SKM-1 (cell line): Measurements from ENCODE around the gene LRRC75B.

ENCODE experiments used
- DNase-seq: peaks from one replicate; lab custom pipeline; 2025; ENCODE audit not compliant: unreplicated experiment; lab: John Stamatoyannopoulos, UW

The LRRC75B gene

DNA sequence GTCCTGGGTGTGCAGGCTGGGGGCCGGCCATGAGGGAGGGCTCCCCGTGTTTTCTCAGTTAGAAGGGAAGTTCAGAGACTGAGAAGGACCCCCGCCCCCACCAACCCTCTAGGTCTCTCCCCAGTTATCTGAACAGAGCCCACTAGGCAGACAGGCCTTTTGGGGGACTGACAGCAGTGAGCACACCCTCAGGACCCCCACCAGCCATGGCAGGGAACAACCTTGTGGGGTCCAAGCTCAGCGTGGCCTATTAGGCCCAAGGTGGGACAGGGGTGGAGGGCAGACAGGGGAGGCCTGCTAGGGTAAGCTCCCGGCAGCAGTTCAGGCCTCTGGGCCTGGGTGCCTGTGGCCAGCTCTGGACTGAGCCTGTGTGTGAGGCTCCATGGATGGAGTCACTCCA lies 5.6 kb downstream of the LRRC75B start:
- DNase-seq, result no peak

- no peak for DNase-seq
These were observed 6.8 kb downstream of the LRRC75B start for GRCh38 chr22:24585927-24586546.

DNA sequence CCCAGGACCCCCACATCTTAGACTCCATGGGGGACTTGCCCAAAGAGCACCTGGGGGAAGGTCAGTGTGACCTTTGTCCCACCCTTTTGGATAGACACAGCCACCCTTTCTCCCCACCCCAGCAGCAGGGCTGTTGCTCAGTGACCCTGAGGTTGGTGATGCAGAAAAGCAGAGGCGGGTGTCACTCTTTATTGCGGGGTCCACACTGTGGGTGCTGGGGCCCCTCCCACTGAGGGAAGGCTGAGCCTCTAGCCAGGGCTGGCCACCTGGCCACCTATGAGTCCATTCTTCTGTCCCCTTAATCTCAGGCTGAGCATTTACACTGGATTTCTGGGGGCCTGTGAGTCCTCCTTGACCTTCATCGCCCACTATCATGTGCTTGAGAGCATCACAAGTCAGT lies 7.4 kb downstream of the LRRC75B start:
- DNase-seq, result no peak

DNA sequence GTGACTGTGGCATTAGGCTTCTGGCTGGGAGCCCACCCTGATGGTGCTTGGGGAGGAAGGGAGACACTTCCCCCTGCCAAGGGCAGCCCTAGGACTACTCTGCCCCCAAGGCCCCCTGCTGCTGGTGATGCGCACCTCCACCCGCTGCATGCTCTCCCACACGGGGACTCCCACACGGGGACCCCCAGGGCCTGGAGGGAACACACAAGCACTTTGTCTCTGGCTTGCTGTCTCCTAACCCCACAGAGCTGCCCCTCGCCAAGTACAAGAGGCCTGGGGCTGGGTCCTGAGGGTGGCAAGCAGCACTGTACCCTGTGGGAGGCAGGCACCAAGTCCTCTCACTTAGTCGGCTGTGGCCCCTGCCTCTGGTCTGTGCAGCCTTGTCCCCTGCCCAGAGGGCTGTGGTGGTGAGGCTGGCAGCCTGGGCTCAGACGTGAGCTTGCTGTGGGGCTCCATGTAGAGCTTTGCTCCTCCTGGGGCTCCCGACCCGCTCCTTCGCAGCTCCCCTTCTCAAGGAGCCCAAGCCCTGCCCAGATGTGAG lies 7.9 kb downstream of the LRRC75B start:
- no peak for DNase-seq

DNA sequence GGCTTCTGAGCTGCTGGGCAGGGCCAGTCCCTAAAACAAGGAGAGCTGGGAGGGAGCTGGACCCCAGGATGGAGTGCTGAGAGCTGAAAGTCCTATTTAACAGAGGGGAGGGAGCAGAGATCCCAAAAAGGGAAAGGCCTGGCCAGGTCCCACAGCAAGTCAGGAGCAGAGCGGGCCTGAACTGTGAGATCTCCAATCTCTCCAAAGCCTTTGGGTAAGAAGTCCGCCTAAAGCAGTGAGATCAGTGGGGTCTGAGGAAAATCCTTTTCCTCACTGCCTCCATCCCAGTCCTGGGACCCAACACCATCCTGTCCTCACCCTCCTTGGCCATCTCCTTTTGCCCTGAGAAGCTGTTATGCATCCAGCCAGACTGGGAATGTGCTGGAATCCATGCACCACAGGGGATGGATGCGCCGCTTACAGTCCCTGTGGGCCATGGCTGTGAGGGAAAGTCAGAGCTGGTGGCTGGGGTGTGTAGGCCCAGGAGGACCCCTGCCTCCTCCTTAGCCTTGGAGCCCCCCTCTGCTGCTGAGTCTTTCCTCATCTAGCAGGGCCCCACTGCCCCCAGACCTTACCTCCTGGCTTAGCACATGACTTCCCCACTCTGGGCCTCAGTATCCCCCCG lies 8.6 kb downstream of the LRRC75B start:
- DNase-seq, result no peak

GRCh38 chr22:24583221-24584165 lies 9.4 kb downstream of the LRRC75B start:
- DNase-seq, result no peak

GRCh38 chr22:24582056-24582814 lies 10.6 kb downstream of the LRRC75B start:
- DNase-seq, result no peak

DNA sequence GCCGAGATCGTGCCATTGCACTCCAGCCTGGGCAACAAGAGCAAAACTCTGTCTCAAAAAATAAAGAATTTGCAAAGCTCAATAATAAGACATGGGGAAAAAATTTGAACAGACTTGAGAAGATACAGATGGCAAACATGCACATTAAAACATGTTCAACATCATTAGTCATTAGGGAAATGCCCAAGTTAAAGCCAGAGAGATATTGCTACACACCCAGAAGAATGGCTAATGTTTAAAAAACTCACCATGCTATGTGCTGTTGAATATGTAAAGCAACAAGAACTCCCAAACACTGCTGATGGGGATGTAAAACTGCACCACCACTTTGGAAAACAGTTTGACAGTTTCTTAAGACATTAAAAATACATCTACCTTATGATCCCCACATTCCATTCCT lies 12.6 kb downstream of the LRRC75B start:
- DNase-seq, result no peak

GRCh38 chr22:24579258-24579601 lies 13.6 kb downstream of the LRRC75B start:
- no peak for DNase-seq

GRCh38 chr22:24578355-24579257 lies 14.3 kb downstream of the LRRC75B start:
- DNase-seq, result no peak

DNA sequence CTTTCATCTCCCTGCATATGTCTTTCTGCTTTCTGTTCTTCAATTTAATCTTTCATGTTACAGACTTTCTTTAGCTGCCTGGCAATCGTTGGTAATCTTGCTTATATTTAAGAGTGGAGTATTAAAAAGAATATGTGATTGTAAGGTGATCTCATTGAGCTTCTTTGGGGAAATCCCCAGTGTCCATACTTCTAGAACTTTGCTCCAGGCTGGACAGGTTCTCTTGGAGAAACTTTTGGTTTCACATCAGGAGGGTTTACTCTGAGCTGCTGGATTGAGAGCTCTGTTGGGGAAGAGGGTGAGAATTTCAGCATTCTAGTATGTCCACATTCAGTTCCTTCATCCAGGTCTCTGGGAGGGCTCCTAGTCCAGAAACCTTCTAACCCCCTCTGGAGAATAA lies 16.1 kb downstream of the LRRC75B start:
- no peak for DNase-seq

DNA sequence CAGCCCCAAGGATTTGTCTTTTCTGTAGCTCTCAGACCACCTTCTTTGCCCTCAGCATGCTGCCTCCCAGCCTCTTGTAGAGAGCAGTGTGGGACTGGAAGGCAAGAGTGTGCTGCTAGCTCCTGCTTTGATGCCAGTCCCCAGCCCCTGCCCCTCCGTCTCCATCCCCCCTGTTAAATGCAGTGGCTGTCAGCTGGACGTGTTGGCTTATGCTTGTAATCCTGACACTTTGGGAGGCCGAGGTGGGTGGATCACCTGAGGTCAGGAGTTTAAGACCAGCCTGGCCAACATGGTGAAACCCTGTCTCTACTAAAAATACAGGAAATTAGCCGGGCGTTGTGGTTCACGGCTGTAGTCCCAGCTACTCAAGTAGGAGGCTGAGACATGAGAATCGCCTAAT lies 21.6 kb downstream of the LRRC75B start:
- no peak for DNase-seq

- no peak for DNase-seq
These were observed 25.2 kb downstream of the LRRC75B start for GRCh38 chr22:24567668-24568067.

- no peak for DNase-seq
These were observed 25.9 kb downstream of the LRRC75B start for GRCh38 chr22:24566899-24567511.

GRCh38 chr22:24565077-24565476 lies 27.8 kb downstream of the LRRC75B start:
- no peak for DNase-seq

DNA sequence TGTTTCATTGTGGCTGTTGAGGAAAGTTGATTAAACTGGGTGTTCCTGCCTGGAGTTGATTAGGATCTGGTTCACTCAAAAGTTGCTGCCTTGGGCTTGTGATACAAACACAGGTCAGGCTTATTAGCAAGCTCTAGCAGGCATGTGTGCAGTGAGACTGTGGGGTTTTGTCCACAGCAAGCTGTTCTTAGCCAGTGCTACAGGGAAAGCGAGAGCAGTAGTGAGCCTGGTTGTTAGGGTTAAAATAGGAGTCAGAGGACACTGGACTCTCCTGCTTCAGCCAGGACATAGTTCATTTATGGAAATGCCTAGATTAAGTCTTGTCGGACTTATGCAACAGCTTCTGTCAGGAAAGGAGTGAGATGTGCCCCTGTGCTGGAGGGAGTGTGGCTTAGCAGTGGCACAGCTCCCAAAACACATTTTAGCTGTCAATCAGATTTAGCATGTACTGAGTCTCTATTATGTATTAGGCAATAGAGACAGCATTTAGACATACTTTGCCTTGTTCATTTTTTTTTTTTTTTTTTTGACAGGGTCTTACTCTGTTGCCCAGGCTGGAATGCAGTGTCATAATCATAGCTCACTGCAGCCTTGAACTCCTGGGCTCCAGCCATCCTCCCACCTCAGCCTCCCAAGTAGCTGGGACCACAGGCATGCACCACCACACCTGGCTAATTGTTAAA lies 28.4 kb downstream of the LRRC75B start:
- no peak for DNase-seq

DNA sequence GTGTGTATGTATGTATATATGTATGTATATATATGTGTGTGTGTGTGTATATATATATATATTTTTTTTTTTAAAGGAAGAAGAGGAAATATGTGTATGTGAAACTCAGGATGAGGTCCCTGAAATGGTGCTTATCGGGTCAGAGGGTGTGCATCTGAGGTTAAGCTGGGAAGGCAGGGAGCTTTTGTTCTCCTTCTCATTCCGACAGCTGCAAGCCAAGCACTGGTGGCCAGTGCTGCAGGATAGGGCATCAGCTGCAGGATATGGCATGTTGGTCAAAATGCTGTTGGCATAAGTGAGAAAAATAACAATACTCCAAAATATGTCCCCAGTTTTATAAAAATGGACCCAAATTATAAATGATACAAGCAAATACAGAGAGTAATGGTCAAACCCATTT lies 29.6 kb downstream of the LRRC75B start:
- DNase-seq, result no peak

- no peak for DNase-seq
These were observed 33.4 kb downstream of the LRRC75B start for GRCh38 chr22:24559471-24559870.
